Retinal pigment epithelial cell (primary cell): ENCODE results near the gene SPAG7.
"Not testable (repeated sequence)": the region's sequence is repeated elsewhere in the genome, so short reads cannot be mapped to it uniquely, and the experiment has no call there.

Source experiments
- DNase-seq: peaks from one replicate; pipeline ENCODE4 v3.0.0-alpha.2; 2010; ENCODE audit warnings: low read depth
- H3K4me3 ChIP-seq: 2 replicates; pipeline ENCODE4 v1.5.1; 2011; ENCODE audit warnings: mild to moderate bottlenecking, low read length, control low read depth, moderate library complexity
- TF ChIP-seq, protein P1 (sequence below): conservative IDR thresholded peaks from 2 replicates; pipeline ENCODE4 v1.5.1; 2011; ENCODE audit warnings: low read depth, low read length, control low read depth, inconsistent platforms

Gene SPAG7

GRCh38 chr17:4921320-4921719, 46.3 kb downstream of the SPAG7 start:
- DNase-seq: no peak
- TF ChIP-seq, protein P1, sequence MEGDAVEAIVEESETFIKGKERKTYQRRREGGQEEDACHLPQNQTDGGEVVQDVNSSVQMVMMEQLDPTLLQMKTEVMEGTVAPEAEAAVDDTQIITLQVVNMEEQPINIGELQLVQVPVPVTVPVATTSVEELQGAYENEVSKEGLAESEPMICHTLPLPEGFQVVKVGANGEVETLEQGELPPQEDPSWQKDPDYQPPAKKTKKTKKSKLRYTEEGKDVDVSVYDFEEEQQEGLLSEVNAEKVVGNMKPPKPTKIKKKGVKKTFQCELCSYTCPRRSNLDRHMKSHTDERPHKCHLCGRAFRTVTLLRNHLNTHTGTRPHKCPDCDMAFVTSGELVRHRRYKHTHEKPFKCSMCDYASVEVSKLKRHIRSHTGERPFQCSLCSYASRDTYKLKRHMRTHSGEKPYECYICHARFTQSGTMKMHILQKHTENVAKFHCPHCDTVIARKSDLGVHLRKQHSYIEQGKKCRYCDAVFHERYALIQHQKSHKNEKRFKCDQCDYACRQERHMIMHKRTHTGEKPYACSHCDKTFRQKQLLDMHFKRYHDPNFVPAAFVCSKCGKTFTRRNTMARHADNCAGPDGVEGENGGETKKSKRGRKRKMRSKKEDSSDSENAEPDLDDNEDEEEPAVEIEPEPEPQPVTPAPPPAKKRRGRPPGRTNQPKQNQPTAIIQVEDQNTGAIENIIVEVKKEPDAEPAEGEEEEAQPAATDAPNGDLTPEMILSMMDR: no peak

DNA sequence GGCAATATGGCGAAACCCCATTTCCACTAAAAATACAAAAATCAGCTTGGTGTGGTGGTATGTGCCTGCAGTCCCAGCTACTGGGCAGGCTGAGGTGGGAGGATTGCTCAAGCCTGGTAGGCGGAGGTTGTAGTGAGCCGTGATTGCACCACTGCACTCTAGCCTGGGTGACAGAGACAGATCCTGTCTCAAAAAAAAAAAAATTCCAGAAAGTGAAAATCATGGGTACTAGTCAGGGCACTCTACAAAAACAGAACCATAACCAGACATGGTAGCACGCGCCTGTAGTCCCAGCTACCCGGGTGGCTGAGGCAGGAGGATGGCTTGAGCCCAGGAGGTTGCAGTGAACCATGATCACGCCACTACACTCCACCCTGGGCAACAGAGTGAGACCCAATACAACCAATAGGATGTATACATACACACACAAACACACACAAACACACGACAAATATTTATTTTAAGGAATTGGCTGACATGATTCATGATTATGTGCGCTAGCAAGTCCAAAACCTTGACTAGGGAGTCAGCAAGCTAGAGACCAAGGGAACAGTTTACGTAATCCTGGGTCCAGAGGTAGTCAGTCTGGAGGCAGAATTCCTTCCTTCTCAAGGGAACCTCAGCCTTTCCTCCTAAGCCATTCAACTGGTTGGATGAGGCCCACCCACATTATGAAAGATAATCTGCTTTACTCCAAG, 47.1 kb downstream of the SPAG7 start:
- TF ChIP-seq, protein P1: no peak
- H3K4me3 ChIP-seq: no peak overlapping the region
- DNase-seq: no peak

More at GRCh38 chr17:4921320-4921719, 46.3 kb downstream of the SPAG7 start:
- H3K4me3 ChIP-seq: no peak overlapping the region

DNA sequence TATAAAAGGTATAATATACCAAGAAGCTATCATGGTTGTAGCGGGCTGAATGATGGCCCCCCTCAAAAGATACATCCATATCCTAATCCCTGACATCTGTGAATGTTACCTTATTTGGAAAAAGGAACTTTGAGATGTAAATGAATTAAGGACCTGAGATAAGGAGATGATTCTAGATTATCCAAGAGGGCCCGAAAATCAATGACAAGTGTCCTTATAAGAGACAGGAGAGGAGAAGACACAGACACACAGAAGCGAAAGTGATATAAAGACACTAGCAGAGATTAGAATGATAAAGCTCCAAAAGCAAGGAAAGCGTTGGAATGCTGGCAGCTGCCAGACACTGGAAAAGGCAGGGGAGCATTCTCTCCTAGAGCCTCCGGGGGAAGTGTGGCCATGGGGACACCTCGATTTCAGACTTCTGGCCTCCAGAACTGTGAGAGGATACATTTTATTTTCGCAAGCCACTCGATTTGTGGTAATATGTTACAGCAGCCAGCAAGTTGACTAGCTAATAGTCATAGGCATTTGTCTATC, 48.0 kb downstream of the SPAG7 start:
- no peak for DNase-seq
- TF ChIP-seq, protein P1: no peak
- H3K4me3 ChIP-seq: no peak overlapping the region

DNA sequence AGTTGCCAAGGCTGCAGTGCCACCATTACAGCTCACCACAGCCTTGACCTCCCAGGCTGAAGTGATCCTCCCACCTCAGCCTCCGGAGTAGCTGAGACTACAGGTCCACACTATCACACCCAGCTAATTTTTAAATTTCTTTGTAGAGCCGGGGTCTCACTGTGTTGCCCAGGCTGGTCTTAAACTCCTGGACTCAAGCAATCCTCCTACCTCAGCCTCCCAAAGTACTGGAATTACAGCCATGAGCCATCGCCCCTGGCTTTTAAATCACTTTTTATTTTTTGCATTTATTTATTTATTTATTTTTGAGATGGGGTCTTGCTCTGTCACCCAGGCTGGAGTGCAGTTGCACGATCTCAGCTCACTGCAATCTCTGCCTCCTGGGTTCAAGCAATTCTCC, 53.1 kb downstream of the SPAG7 start:
- DNase-seq, H3K4me3 ChIP-seq: not testable (repeated sequence)

DNA sequence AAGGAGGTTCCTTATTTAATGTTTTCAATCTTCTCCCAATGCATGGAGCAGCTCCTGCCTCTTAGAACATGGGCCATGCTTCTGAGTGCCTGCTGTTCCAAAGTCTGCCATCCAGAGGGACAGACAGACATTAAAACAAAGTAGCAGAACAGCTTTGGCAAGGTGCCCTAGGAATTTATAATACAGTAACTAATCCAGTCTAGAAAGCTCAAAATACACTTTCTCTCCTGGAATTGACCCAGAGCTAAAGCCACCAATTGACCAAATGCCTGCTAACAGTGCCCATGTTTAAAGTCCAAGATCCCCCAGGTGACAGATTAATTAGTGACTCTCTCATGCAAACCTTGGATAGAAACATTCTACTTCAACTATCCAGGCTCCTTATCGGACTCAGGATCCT, 53.6 kb downstream of the SPAG7 start:
- peak; percentile 69 for DNase-seq
- H3K4me3 ChIP-seq: no peak overlapping the region
- TF ChIP-seq, protein P1: peak; percentile 31
